MCF 10A (cell line): ENCODE data around the gene NPTX1. TPM values are rescaled to one million over a fixed set of nuclear protein-coding genes. Genes with fewer than 3 reads are reported as not detected.

Source experiments
- BruUV-seq: library from RNA; stranded (reverse); fragments of 400-500 nt; replicated peaks from 2 replicates; lab custom pipeline; 2021; lab: Mats Ljungman, UMichigan
- CTCF ChIA-PET: fragments of 300-600 bp; sonication (Branson Sonifier 250); formaldehyde crosslinking; extraction: SDS; loops from one replicate; lab custom pipeline; 2021; ENCODE audit warnings: antibody characterized with exemption, inconsistent platforms; lab: Yijun Ruan, JAX
- POLR2A ChIA-PET: fragments of 300-600, 350-650 bp; sonication (Branson Sonifier 250); formaldehyde crosslinking; extraction: SDS; loops from one replicate; lab custom pipeline; 2020; ENCODE audit warnings: antibody characterized with exemption, inconsistent platforms; lab: Yijun Ruan, JAX
- DNase-seq: peaks from one replicate; pipeline ENCODE4 v3.0.0-alpha.2; 2018; ENCODE audit not compliant: unreplicated experiment
- H3K27ac Mint-ChIP-seq: one replicate; pipeline ENCODE4 v1.8.0; 2022; ENCODE audit warnings: mild to moderate bottlenecking, low read depth, mixed read lengths; ENCODE audit not compliant: unreplicated experiment
- H3K27me3 Mint-ChIP-seq: one replicate; pipeline ENCODE4 v1.8.0; 2022; ENCODE audit warnings: mixed read lengths; ENCODE audit not compliant: insufficient read depth, unreplicated experiment
- H3K36me3 Mint-ChIP-seq: one replicate; pipeline ENCODE4 v1.8.0; 2022; ENCODE audit warnings: mild to moderate bottlenecking, moderate library complexity, mixed read lengths; ENCODE audit not compliant: insufficient read depth, unreplicated experiment
- H3K4me1 Mint-ChIP-seq: one replicate; pipeline ENCODE4 v1.8.0; 2022; ENCODE audit warnings: mixed read lengths; ENCODE audit not compliant: insufficient read depth, unreplicated experiment
- H3K4me3 Mint-ChIP-seq: one replicate; pipeline ENCODE4 v1.8.0; 2022; ENCODE audit warnings: mild to moderate bottlenecking, moderate library complexity, mixed read lengths; ENCODE audit not compliant: unreplicated experiment
- H3K9me3 Mint-ChIP-seq: one replicate; pipeline ENCODE4 v1.8.0; 2022; ENCODE audit warnings: mixed read lengths; ENCODE audit not compliant: unreplicated experiment
- intact Hi-C: fragments of 100-400 bp; cut with micrococcal nuclease; formaldehyde crosslinking; loops from 2 replicates; pipeline ENCODE4 v1.14.1; 2022
- total RNA-seq: library from RNA; stranded (reverse); gene quantifications from 2 replicates; pipeline ENCODE4 v1.2.3, GENCODE V29; 2022
- TF ChIP-seq, protein P1 (sequence below): fragments of 200-600 bp; IDR thresholded peaks from one replicate; pipeline ENCODE4 v1.8.0; 2022; ENCODE audit warnings: antibody characterized with exemption, mild to moderate bottlenecking; ENCODE audit not compliant: unreplicated experiment

Gene NPTX1
- total RNA-seq, 1 experiment from 2014 or later = not detected

DNA sequence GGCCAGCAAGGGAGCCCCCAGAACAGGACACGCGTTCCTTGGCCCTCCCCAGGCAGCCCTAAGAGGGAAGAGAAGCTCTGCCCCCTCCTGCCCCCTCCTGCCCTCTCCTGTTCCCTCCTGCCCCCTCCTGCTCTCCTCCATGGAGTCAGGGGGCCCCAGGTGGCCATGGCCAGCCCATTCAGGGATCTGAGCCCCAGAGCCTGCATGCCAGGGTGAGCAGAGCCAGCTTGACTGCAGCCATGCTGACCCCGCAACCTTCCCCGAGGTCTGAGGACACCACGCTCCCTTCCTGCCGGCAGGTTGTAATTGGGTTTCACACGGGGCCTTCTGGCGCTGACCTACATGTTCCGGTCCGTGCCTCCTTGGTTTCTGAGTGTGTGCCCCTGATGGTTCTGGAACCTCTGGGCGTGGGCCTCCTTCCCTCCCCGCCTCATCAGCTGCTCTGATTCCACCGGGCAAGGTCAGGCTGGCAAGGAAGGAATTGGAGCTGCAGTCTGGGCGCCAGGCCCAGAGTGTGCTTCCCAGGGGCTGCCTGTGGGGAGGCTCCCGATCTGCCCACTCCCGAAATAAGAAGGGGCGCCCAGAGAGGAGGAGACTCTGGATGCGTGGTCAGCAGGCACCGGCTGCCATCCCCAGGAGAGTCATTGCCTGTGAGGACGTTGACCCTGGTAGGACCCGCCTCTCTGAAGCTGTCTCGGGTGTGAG is 23.7 kb upstream of the NPTX1 start:
- H3K9me3 Mint-ChIP-seq = no peaks in the 10 kb centered on the region
- intact Hi-C loops = no loop called here
- no peak for DNase-seq
- no peak overlapping the region for H3K4me3 Mint-ChIP-seq
- peaks cover 12% of the 10 kb centered on the region for H3K4me1 Mint-ChIP-seq
- TF ChIP-seq, protein P1, sequence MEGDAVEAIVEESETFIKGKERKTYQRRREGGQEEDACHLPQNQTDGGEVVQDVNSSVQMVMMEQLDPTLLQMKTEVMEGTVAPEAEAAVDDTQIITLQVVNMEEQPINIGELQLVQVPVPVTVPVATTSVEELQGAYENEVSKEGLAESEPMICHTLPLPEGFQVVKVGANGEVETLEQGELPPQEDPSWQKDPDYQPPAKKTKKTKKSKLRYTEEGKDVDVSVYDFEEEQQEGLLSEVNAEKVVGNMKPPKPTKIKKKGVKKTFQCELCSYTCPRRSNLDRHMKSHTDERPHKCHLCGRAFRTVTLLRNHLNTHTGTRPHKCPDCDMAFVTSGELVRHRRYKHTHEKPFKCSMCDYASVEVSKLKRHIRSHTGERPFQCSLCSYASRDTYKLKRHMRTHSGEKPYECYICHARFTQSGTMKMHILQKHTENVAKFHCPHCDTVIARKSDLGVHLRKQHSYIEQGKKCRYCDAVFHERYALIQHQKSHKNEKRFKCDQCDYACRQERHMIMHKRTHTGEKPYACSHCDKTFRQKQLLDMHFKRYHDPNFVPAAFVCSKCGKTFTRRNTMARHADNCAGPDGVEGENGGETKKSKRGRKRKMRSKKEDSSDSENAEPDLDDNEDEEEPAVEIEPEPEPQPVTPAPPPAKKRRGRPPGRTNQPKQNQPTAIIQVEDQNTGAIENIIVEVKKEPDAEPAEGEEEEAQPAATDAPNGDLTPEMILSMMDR = no peak
- ChIA-PET CTCF (no interaction called here), POLR2A (interaction anchor here (1.1 to 1.8 kb wide), 4 partner anchors 10 to 45 kb away, joined by 3 to 21 read pairs (median 10); partner anchors contain the start of gene RPTOR)
- peaks cover 5% of the 10 kb centered on the region for H3K36me3 Mint-ChIP-seq
- H3K27me3 Mint-ChIP-seq = no peaks in the 10 kb centered on the region
- BruUV-seq = no TSS peak
- no peak overlapping the region for H3K27ac Mint-ChIP-seq

DNA sequence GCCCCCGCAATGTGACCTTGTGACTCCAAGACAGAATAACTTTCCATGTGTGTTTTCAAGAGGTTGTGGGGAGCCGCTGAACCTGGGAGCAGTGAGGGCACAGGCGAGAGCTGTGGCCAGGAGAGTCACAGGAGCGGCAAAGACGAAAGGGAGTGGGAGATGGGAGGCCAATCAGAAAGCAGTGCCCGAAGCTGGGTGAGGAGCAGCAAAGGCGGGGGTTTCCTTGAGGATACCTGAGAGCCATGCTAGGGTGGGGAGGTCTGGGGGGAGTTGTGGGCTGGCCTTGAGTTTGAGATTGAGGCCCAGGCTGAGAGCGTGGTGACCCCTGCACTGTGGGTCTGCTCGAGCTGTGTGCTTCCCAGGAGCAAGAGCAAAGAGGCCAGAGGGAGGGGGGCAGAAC is 23.2 kb upstream of the NPTX1 start:
- peaks cover 5% of the 10 kb centered on the region for H3K36me3 Mint-ChIP-seq
- H3K4me1 Mint-ChIP-seq = peaks cover 12% of the 10 kb centered on the region
- BruUV-seq = no TSS peak
- H3K9me3 Mint-ChIP-seq = no peaks in the 10 kb centered on the region
- intact Hi-C loops = no loop called here
- no peak overlapping the region for H3K4me3 Mint-ChIP-seq
- TF ChIP-seq, protein P1 = no peak
- ChIA-PET POLR2A (no interaction called here), CTCF (no interaction called here)
- no peak overlapping the region for H3K27ac Mint-ChIP-seq
- no peak for DNase-seq
- no peaks in the 10 kb centered on the region for H3K27me3 Mint-ChIP-seq

DNA sequence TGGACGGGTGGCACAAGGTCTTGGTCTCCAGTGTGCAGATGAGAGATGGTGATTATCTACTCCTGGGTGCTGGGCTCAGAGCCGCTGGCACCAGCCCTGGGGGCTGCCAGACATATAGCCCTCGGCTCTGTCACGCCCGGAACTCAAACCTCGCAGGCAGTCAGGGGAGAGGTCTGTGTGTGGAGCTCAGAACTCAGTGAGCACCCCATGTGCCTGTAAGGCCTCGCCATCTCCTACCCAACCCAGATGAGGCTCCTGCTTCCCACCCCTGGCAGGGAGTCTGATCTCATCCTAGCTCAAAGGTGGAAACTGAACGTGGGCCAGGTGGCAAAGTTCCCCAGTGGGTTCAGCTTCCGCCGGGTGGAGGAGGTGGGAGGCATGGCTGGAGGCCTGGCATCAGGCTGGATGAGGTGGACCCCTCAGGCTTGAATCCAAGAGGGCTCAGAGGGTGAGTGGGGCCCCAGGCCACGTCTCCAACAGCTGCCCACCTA is 22.6 kb upstream of the NPTX1 start:
- ChIA-PET CTCF (interaction anchor here (0.6 kb wide), 1 partner anchor 295 kb away, joined by 4 read pairs; no protein-coding TSS in a partner anchor), POLR2A (interaction anchor here (0.7 kb wide), 1 partner anchor 43 kb away, joined by 3 read pairs; no protein-coding TSS in a partner anchor)
- Mint-ChIP-seq H3K36me3 (peaks cover 5% of the 10 kb centered on the region), H3K9me3 (no peaks in the 10 kb centered on the region), H3K27me3 (no peaks in the 10 kb centered on the region), H3K4me1 (peaks cover 12% of the 10 kb centered on the region), H3K27ac (no peak overlapping the region), H3K4me3 (no peak overlapping the region)
- BruUV-seq = no TSS peak
- TF ChIP-seq, protein P1 = no peak
- DNase-seq = no peak
- intact Hi-C loops = no loop called here

DNA sequence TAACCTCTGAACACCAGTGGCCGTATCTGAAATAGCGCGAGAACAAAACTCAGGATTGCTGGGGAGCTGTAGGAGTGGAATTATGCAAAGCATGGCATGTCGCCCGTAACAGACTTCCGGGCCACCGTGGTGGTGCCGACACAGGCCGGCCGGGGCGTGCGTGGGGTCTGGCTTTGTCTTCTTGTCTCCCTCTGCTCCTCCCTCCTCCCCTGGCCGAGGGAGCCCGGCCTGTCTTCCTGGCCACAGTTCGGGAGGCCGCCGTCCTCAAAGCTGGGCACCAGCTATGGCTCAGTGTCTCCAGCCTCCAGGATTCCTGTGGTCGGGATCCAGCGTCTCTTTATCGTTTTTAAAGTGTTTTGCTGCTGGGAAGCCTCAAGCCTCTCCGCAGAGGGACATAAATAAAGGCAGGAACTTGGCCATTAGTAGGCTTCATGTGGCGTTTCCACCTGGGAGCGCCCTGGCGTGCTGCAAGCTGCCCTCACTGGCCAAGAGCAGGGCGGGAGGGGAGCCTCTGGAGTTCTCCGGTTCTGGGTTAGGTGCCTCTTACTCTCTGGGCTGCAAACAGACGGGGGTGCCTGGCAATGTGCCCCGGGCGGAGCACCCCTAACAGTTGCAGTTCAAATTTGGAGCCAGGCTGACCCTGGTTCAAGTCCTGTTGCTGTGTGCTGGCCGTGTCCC is 22.0 kb upstream of the NPTX1 start:
- H3K9me3 Mint-ChIP-seq = no peaks in the 10 kb centered on the region
- DNase-seq = no peak
- intact Hi-C loops = no loop called here
- ChIA-PET CTCF (interaction anchor here (0.6 kb wide), 1 partner anchor 295 kb away, joined by 4 read pairs; no protein-coding TSS in a partner anchor), POLR2A (interaction anchor here (0.7 kb wide), 1 partner anchor 42 kb away, joined by 3 read pairs; no protein-coding TSS in a partner anchor)
- H3K36me3 Mint-ChIP-seq = peaks cover 5% of the 10 kb centered on the region
- no TSS peak for BruUV-seq
- H3K4me1 Mint-ChIP-seq = peaks cover 12% of the 10 kb centered on the region
- TF ChIP-seq, protein P1 = no peak
- H3K27ac Mint-ChIP-seq = no peak overlapping the region
- H3K4me3 Mint-ChIP-seq = no peak overlapping the region
- peaks cover 2% of the 10 kb centered on the region for H3K27me3 Mint-ChIP-seq
